IMR-90 (cell line): Measurements from ENCODE around the gene SMCHD1. TPM values are rescaled to one million over a fixed set of nuclear protein-coding genes. Genes with fewer than 3 reads are reported as not detected.
"Not testable (repeated sequence)": the region's sequence is repeated elsewhere in the genome, so short reads cannot be mapped to it uniquely, and the experiment has no call there.

Experiments
- ATAC-seq: fragments of 200-7000 bp; cut with Tn5 transposase; 2 replicates; pipeline ENCODE4 v1.9.1; 2020; ENCODE audit warnings: low read depth, mild to moderate bottlenecking, moderate library complexity
- BruUV-seq: library from RNA; stranded (reverse); fragments of 400-500 nt; replicated peaks from 2 replicates; lab custom pipeline; 2021; lab: Mats Ljungman, UMichigan
- CTCF ChIA-PET: fragments of 300-600 bp; formaldehyde crosslinking; extraction: SDS; loops from one replicate; lab custom pipeline; 2021; ENCODE audit warnings: antibody characterized with exemption; lab: Yijun Ruan, JAX
- POLR2A ChIA-PET: fragments of 300-600 bp; sonication (Branson Sonifier 250); formaldehyde crosslinking; loops from one replicate; lab custom pipeline; 2022; ENCODE audit warnings: antibody characterized with exemption; ENCODE audit not compliant: unreplicated experiment; lab: Charles Lee
- DNase-seq: peaks from one replicate; pipeline ENCODE4 v3.0.0; 2013
- H2AFZ ChIP-seq: replicated peaks from 2 replicates; pipeline ENCODE3; 2013; ENCODE audit warnings: low read length, mild to moderate bottlenecking; ENCODE audit not compliant: poor library complexity
- H2AK5ac ChIP-seq: 2 replicates; pipeline ENCODE4 v1.6.1; 2013; ENCODE audit warnings: low read depth, low read length, inconsistent platforms
- H2AK9ac ChIP-seq: replicated peaks from 2 replicates; pipeline ENCODE3; 2013; ENCODE audit warnings: mild to moderate bottlenecking, low read depth, low read length, moderate library complexity; ENCODE audit not compliant: poor library complexity
- H2BK120ac ChIP-seq: 2 replicates; pipeline ENCODE4 v1.6.1; 2013; ENCODE audit warnings: low read depth, low read length, inconsistent platforms
- H2BK15ac ChIP-seq: 3 replicates; pipeline ENCODE4 v1.6.1; 2013; ENCODE audit warnings: low read depth, low read length, inconsistent platforms
- H2BK20ac ChIP-seq: 2 replicates; pipeline ENCODE4 v1.6.1; 2013; ENCODE audit warnings: low read depth, mild to moderate bottlenecking, inconsistent platforms, low read length, moderate library complexity
- H2BK5ac ChIP-seq: 2 replicates; pipeline ENCODE4 v1.6.1; 2013; ENCODE audit warnings: mild to moderate bottlenecking, low read depth, low read length, inconsistent platforms; ENCODE audit not compliant: poor library complexity, severe bottlenecking
- H3K14ac ChIP-seq: replicated peaks from 2 replicates; pipeline ENCODE4 v1.6.1; 2013; ENCODE audit warnings: low read depth, low read length, inconsistent platforms
- H3K18ac ChIP-seq: 2 replicates; pipeline ENCODE4 v1.6.1; 2013; ENCODE audit warnings: low read depth, low read length, control low read depth
- H3K23ac ChIP-seq: 2 replicates; pipeline ENCODE4 v1.6.1; 2013; ENCODE audit warnings: low read depth, low read length, inconsistent platforms
- H3K27ac ChIP-seq: 2 replicates; pipeline ENCODE4 v1.5.1; 2013; ENCODE audit warnings: mild to moderate bottlenecking, control low read depth, low read length; ENCODE audit not compliant: insufficient read depth
- H3K27me3 ChIP-seq: 2 replicates; pipeline ENCODE4 v1.6.1; 2013; ENCODE audit warnings: low read length; ENCODE audit not compliant: control insufficient read depth, insufficient read depth
- H3K36me3 ChIP-seq: 2 replicates; pipeline ENCODE4 v1.6.1; 2013; ENCODE audit warnings: low read length, mixed read lengths; ENCODE audit not compliant: control insufficient read depth, insufficient read depth
- H3K4ac ChIP-seq: 2 replicates; pipeline ENCODE4 v1.6.1; 2013; ENCODE audit warnings: low read depth, low read length, inconsistent platforms
- H3K4me1 ChIP-seq: 2 replicates; pipeline ENCODE4 v1.6.1; 2013; ENCODE audit warnings: low read length, mixed read lengths; ENCODE audit not compliant: control insufficient read depth, insufficient read depth
- H3K4me2 ChIP-seq: 2 replicates; pipeline ENCODE4 v1.6.1; 2013; ENCODE audit warnings: low read depth, mild to moderate bottlenecking, control low read depth, low read length, moderate library complexity
- H3K4me3 ChIP-seq: 2 replicates; pipeline ENCODE4 v1.5.1; 2013; ENCODE audit warnings: low read depth, mild to moderate bottlenecking, control low read depth, low read length, moderate library complexity; ENCODE audit not compliant: insufficient read depth
- H3K56ac ChIP-seq: 2 replicates; pipeline ENCODE4 v1.6.1; 2013; ENCODE audit warnings: low read length, inconsistent platforms; ENCODE audit not compliant: insufficient read depth; ENCODE audit errors: extremely low read depth
- H3K79me1 ChIP-seq, 2 experiments: 2 replicates each; pipeline ENCODE4 v1.6.1; 2013; ENCODE audit warnings: low read length in 2 of 2, inconsistent platforms in 1 of 2, low read depth in 1 of 2
- H3K9ac ChIP-seq: 2 replicates; pipeline ENCODE4 v1.6.1; 2013; ENCODE audit warnings: low read depth, low read length, control low read depth
- H3K9me1 ChIP-seq: 2 replicates; pipeline ENCODE4 v1.6.1; 2013; ENCODE audit warnings: low read length, inconsistent platforms; ENCODE audit not compliant: insufficient read depth
- H3K9me3 ChIP-seq: 2 replicates; pipeline ENCODE4 v1.6.1; 2013; ENCODE audit warnings: low read length; ENCODE audit not compliant: control insufficient read depth, insufficient read depth
- H4K20me1 ChIP-seq: 2 replicates; pipeline ENCODE4 v1.6.1; 2013; ENCODE audit warnings: low read length, inconsistent platforms; ENCODE audit not compliant: insufficient read depth
- H4K5ac ChIP-seq: 2 replicates; pipeline ENCODE4 v1.6.1; 2013; ENCODE audit warnings: mild to moderate bottlenecking, low read depth, low read length, control low read depth
- H4K8ac ChIP-seq, 2 experiments: 2 replicates each; pipeline ENCODE4 v1.6.1; 2013; ENCODE audit warnings: low read depth in 2 of 2, low read length in 2 of 2, control low read depth in 1 of 2, inconsistent platforms in 1 of 2
- H4K91ac ChIP-seq: 2 replicates; pipeline ENCODE4 v1.6.1; 2013; ENCODE audit warnings: low read depth, low read length, inconsistent platforms; ENCODE audit not compliant: insufficient read depth
- CTCF ChIP-seq: conservative IDR thresholded peaks from 2 replicates; pipeline ENCODE4 v1.5.1; 2012; ENCODE audit warnings: mild to moderate bottlenecking, low read depth, low read length, improper control_type of control experiment
- ELK1 ChIP-seq: fragments of 150-350 bp; IDR thresholded peaks from 2 replicates; pipeline ENCODE4 v1.6.1; 2016; ENCODE audit warnings: low read depth, mild to moderate bottlenecking, low read length, moderate library complexity, borderline replicate concordance
- NFE2L2 ChIP-seq: fragments of 150-350 bp; IDR thresholded peaks from 2 replicates; pipeline ENCODE4 v1.6.1; 2016; ENCODE audit warnings: low read depth, mild to moderate bottlenecking, low read length
- RCOR1 ChIP-seq: IDR thresholded peaks from 2 replicates; pipeline ENCODE4 v1.6.1; 2012; ENCODE audit warnings: mild to moderate bottlenecking, low read length, improper control_type of control experiment; ENCODE audit not compliant: insufficient replicate concordance
- SMC3 ChIP-seq: fragments of 150-350 bp; IDR thresholded peaks from 2 replicates; pipeline ENCODE4 v1.6.1; 2016; ENCODE audit warnings: low read depth, mild to moderate bottlenecking, antibody characterized with exemption, low read length, moderate library complexity
- WGBS, 2 experiments: methylation state at CpG; one replicate each; pipeline versions ENCODE4 v1.1.5 to v1.1.7; 2013; ENCODE audit warnings: missing lambda C conversion rate in 2 of 2; ENCODE audit not compliant: insufficient read length in 1 of 2; ENCODE audit errors: extremely low coverage in 2 of 2; 5-methylcytosine and 5-hydroxymethylcytosine counted together
- dilution Hi-C: fragments of 300-500 bp; cut with HindIII; formaldehyde crosslinking; loops from one replicate; pipeline ENCODE4 v1.14.3; 2018; ENCODE audit warnings: low sequenced_read_pairs; ENCODE audit not compliant: unreplicated experiment
- in situ Hi-C: fragments of 300-500 bp; cut with MboI; formaldehyde crosslinking; loops from 3 replicates; pipeline ENCODE4 v1.14.3; 2019; ENCODE audit warnings: low sequenced_read_pairs, inconsistent platforms, mixed read lengths
- intact Hi-C: fragments of 100-400 bp; cut with micrococcal nuclease; formaldehyde crosslinking; loops from 2 replicates; pipeline ENCODE4 v1.10.0; 2022
- polyA plus RNA-seq, 3 experiments: library from polyadenylated mRNA; depleted of rRNA; stranded (reverse); fragments of >200 nt; gene quantifications; 2 replicates each; pipeline ENCODE4 v1.2.3, GENCODE V29; 2012; ENCODE audit warnings: low replicate concordance in 1 of 3
- total RNA-seq: library from RNA; depleted of rRNA; stranded (reverse); fragments of >200 nt; gene quantifications from 2 replicates; pipeline ENCODE4 v1.2.3, GENCODE V29; 2012

Gene SMCHD1
- total and polyA plus RNA-seq, 2 of the 4 experiments (the other 2 are of a cell fraction), result 14.8 to 47.3 TPM

GRCh38 chr18:2851771-2852170, 196.2 kb downstream of the SMCHD1 start:
- H3K4me1 ChIP-seq, result peaks cover 2% of the 10 kb centered on the region; the same call in 1 of the 2 replicates
- dilution Hi-C loops (no loop called here), intact Hi-C loops (no loop called here), in situ Hi-C loops (no loop called here)
- no peak overlapping the region for H3K4me2 ChIP-seq
- CTCF ChIA-PET, result no interaction called here
- no CpG with 5 or more reads among the region's 8 CpGs for WGBS, 2 experiments
- no peak overlapping the region for H3K56ac ChIP-seq
- no peak overlapping the region for H2BK120ac ChIP-seq
- no peak overlapping the region for H2AK5ac ChIP-seq
- H3K27me3 ChIP-seq, result peaks cover 43% of the 10 kb centered on the region
- H3K36me3 ChIP-seq, result no peaks in the 10 kb centered on the region
- no peak overlapping the region for H2AFZ ChIP-seq
- no peak overlapping the region for H4K91ac ChIP-seq
- H3K4me3 ChIP-seq, result no peak overlapping the region
- no peak overlapping the region for H3K9ac ChIP-seq
- no peaks in the 10 kb centered on the region for H3K9me3 ChIP-seq
- no peak overlapping the region for H3K4ac ChIP-seq
- H2BK5ac ChIP-seq, result no peak overlapping the region
- H2BK15ac ChIP-seq, result no peak overlapping the region
- ATAC-seq, result no peak
- no peak overlapping the region for H3K14ac ChIP-seq
- no peak for TF ChIP-seq CTCF
- no peak for TF ChIP-seq ELK1
- TF ChIP-seq RCOR1, result no peak
- TF ChIP-seq NFE2L2, result no peak
- TF ChIP-seq SMC3, result no peak
- H2AK9ac ChIP-seq, result no peak overlapping the region
- no peaks in the 10 kb centered on the region for H4K20me1 ChIP-seq
- POLR2A ChIA-PET, result no interaction called here
- H3K27ac ChIP-seq, result no peak overlapping the region
- H3K23ac ChIP-seq, result no peak overlapping the region
- H2BK20ac ChIP-seq, result no peak overlapping the region
- H3K18ac ChIP-seq, result no peak overlapping the region
- no peaks in the 10 kb centered on the region for H3K79me1 ChIP-seq
- no TSS peak for BruUV-seq
- H4K5ac ChIP-seq, result no peak overlapping the region
- H3K9me1 ChIP-seq, result no peaks in the 10 kb centered on the region
- DNase-seq, result no peak
- no peak overlapping the region for H4K8ac ChIP-seq

- not testable (repeated sequence) for BruUV-seq
- 80% methylated on average over 1 of the region's 12 CpGs; no CpG with 5 or more reads in 1 of the 2 experiments for WGBS, 2 experiments
Observed at GRCh38 chr18:2852460-2852859, 196.9 kb downstream of the SMCHD1 start.

More at GRCh38 chr18:2852460-2852859, 196.9 kb downstream of the SMCHD1 start:
- H3K27me3 ChIP-seq, result peaks cover 39% of the 10 kb centered on the region
- H4K20me1 ChIP-seq, DNase-seq, H3K4me2 ChIP-seq, H3K79me1 ChIP-seq, H2AK9ac ChIP-seq, POLR2A ChIA-PET, H3K4me1 ChIP-seq, H3K14ac ChIP-seq, H3K23ac ChIP-seq, H4K5ac ChIP-seq, H3K4me3 ChIP-seq, H3K36me3 ChIP-seq, H2BK20ac ChIP-seq, H2BK120ac ChIP-seq, H3K9ac ChIP-seq, in situ Hi-C loops, intact Hi-C loops, H4K91ac ChIP-seq, H2AFZ ChIP-seq, H3K18ac ChIP-seq, CTCF ChIA-PET, H4K8ac ChIP-seq, H3K9me1 ChIP-seq, ATAC-seq, dilution Hi-C loops, H3K9me3 ChIP-seq, H2BK15ac ChIP-seq, H3K27ac ChIP-seq, H3K4ac ChIP-seq, H2AK5ac ChIP-seq, H3K56ac ChIP-seq, H2BK5ac ChIP-seq: not testable (repeated sequence)
